OCI-LY1 (cell line): ENCODE results near the gene SETDB2.

Experiments
- H2AFZ ChIP-seq: fragments of 200-600 bp; sonication (generic), shearing (Covaris generic); 2 replicates; pipeline ENCODE4 v1.6.0; 2014; ENCODE audit warnings: antibody characterized with exemption, mild to moderate bottlenecking, low read length
- H3F3A ChIP-seq: fragments of 200-600 bp; sonication (generic), shearing (Covaris generic); 2 replicates; pipeline ENCODE4 v1.6.0; 2014; ENCODE audit warnings: mild to moderate bottlenecking, antibody characterized with exemption, low read length, moderate library complexity; ENCODE audit not compliant: insufficient read depth
- H3K27ac ChIP-seq: fragments of 200-600 bp; sonication (generic); 2 replicates; pipeline ENCODE4 v1.5.1; 2014; ENCODE audit warnings: low read length, mixed run types, mild to moderate bottlenecking, low read depth; ENCODE audit not compliant: poor library complexity, severe bottlenecking
- H3K27me3 ChIP-seq: fragments of 200-600 bp; sonication (generic); 2 replicates; pipeline ENCODE4 v1.6.0; 2014; ENCODE audit warnings: antibody characterized with exemption, mild to moderate bottlenecking, low read length, moderate library complexity; ENCODE audit not compliant: insufficient read depth
- H3K36me3 ChIP-seq: fragments of 200-600 bp; sonication (generic); 2 replicates; pipeline ENCODE4 v1.6.1; 2014; ENCODE audit warnings: mild to moderate bottlenecking, antibody characterized with exemption, low read length, moderate library complexity, mixed read lengths; ENCODE audit not compliant: insufficient read depth
- H3K4me1 ChIP-seq: fragments of 200-600 bp; sonication (generic); 2 replicates; pipeline ENCODE4 v1.5.1; 2014; ENCODE audit warnings: mild to moderate bottlenecking, low read length, moderate library complexity; ENCODE audit not compliant: insufficient read depth, severe bottlenecking
- H3K4me2 ChIP-seq: fragments of 200-600 bp; sonication (generic), shearing (Covaris generic); 2 replicates; pipeline ENCODE4 v1.6.1; 2014; ENCODE audit warnings: low read length
- H3K4me3 ChIP-seq: fragments of 200-600 bp; sonication (generic); 2 replicates; pipeline ENCODE4 v1.5.1; 2014; ENCODE audit warnings: low read length, low read depth, mild to moderate bottlenecking, mixed read lengths; ENCODE audit not compliant: poor library complexity, severe bottlenecking
- H3K79me2 ChIP-seq: fragments of 200-600 bp; shearing (Covaris generic); 2 replicates; pipeline ENCODE4 v1.6.1; 2016; ENCODE audit warnings: mixed run types, low read length, mixed read lengths; ENCODE audit not compliant: insufficient read depth
- H3K9ac ChIP-seq: fragments of 200-600 bp; sonication (generic), shearing (Covaris generic); 2 replicates; pipeline ENCODE4 v1.6.1; 2014; ENCODE audit warnings: mild to moderate bottlenecking, low read length, mixed read lengths
- H3K9me2 ChIP-seq: fragments of 200-600 bp; sonication (generic), shearing (Covaris generic); 2 replicates; pipeline ENCODE4 v1.6.1; 2014; ENCODE audit warnings: low read depth, mild to moderate bottlenecking, low read length, mixed read lengths
- H3K9me3 ChIP-seq: fragments of 200-600 bp; shearing (Covaris generic); 2 replicates; pipeline ENCODE4 v1.6.1; 2014; ENCODE audit warnings: low read length, mixed read lengths
- H4K20me1 ChIP-seq: fragments of 200-600 bp; sonication (generic), shearing (Covaris generic); 2 replicates; pipeline ENCODE4 v1.6.0; 2016; ENCODE audit warnings: mild to moderate bottlenecking, low read length; ENCODE audit not compliant: insufficient read depth
- CTCF ChIP-seq: fragments of 200-600 bp; sonication (generic), shearing (Covaris generic); IDR thresholded peaks from 2 replicates; pipeline ENCODE4 v1.5.1; 2017; ENCODE audit warnings: mild to moderate bottlenecking, antibody characterized with exemption, low read length, moderate library complexity, mixed read lengths
- EZH2 ChIP-seq: fragments of 200-600 bp; sonication (generic), shearing (Covaris generic); IDR thresholded peaks from 2 replicates; pipeline ENCODE4 v1.8.0; 2017; ENCODE audit warnings: borderline replicate concordance, mixed run types, mild to moderate bottlenecking, antibody characterized with exemption, low read length, moderate library complexity, mixed read lengths

The SETDB2 gene

GRCh38 chr13:49530457-49530856 is 86.4 kb downstream of the SETDB2 start:
- Histone ChIP-seq H3K4me2 (peak overlapping the region; percentile 48), H3K79me2 (no peaks in the 10 kb centered on the region), H3K9me3 (no peaks in the 10 kb centered on the region), H3F3A (no peaks in the 10 kb centered on the region), H3K9me2 (no peaks in the 10 kb centered on the region), H3K36me3 (peaks cover 56% of the 10 kb centered on the region; the same call in 1 of the 2 replicates), H3K27ac (peak overlapping the region; percentile 83), H3K27me3 (no peaks in the 10 kb centered on the region), H3K9ac (peak overlapping the region; percentile 23), H3K4me3 (no peak overlapping the region), H4K20me1 (no peaks in the 10 kb centered on the region), H3K4me1 (peaks cover 81% of the 10 kb centered on the region), H2AFZ (no peak overlapping the region)
- no peak for TF ChIP-seq EZH2
- no peak for TF ChIP-seq CTCF

GRCh38 chr13:49532593-49532992 is 88.5 kb downstream of the SETDB2 start:
- Histone ChIP-seq H3K27ac (peak overlapping the region; percentile 93), H3K4me1 (peaks cover 93% of the 10 kb centered on the region), H3K9ac (no peak overlapping the region; the same call in 1 of the 2 replicates), H3K27me3 (no peaks in the 10 kb centered on the region), H3K4me2 (peak overlapping the region; percentile 64; the same call in 1 of the 2 replicates), H4K20me1 (no peaks in the 10 kb centered on the region), H3K9me3 (no peaks in the 10 kb centered on the region), H3K9me2 (no peaks in the 10 kb centered on the region), H3K79me2 (no peaks in the 10 kb centered on the region), H3K4me3 (no peak overlapping the region), H3K36me3 (peaks cover 57% of the 10 kb centered on the region; the same call in 1 of the 2 replicates), H2AFZ (no peak overlapping the region), H3F3A (no peaks in the 10 kb centered on the region)
- no peak for TF ChIP-seq CTCF
- no peak for TF ChIP-seq EZH2

DNA sequence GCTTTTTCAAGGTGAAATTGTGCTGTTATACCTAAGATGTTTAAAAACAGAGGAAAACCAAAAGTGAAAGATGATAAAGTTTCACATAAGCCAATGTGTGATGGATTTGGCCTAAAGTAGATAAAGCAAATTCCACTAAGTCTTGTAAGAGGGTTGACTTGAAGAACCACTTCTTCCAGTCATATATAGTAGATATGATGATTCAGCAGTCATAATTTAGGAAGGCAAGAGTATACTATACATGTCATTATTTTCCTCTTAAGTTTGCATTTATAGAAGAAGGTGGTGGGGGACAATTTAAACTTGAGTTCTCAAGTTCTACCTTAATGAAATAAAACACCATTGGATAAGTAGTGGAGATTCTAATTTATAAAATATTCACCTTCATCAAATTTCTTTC is 88.9 kb downstream of the SETDB2 start:
- H3K4me2 ChIP-seq = peak overlapping the region; percentile 64; the same call in 1 of the 2 replicates
- no peak overlapping the region for H2AFZ ChIP-seq

More for the DNA sequence above, 88.9 kb downstream of the SETDB2 start:
- Histone ChIP-seq H3K79me2 (no peaks in the 10 kb centered on the region), H3K9ac (no peak overlapping the region; the same call in 1 of the 2 replicates), H3F3A (no peaks in the 10 kb centered on the region), H3K27ac (peak overlapping the region; percentile 93), H3K36me3 (peaks cover 61% of the 10 kb centered on the region; the same call in 1 of the 2 replicates), H3K4me3 (no peak overlapping the region), H3K27me3 (no peaks in the 10 kb centered on the region), H3K9me3 (no peaks in the 10 kb centered on the region), H3K9me2 (no peaks in the 10 kb centered on the region), H4K20me1 (no peaks in the 10 kb centered on the region), H3K4me1 (peaks cover 89% of the 10 kb centered on the region)
- TF ChIP-seq EZH2 (no peak), CTCF (no peak)
